Measurements from ENCODE around the gene NLRP1.

DNA sequence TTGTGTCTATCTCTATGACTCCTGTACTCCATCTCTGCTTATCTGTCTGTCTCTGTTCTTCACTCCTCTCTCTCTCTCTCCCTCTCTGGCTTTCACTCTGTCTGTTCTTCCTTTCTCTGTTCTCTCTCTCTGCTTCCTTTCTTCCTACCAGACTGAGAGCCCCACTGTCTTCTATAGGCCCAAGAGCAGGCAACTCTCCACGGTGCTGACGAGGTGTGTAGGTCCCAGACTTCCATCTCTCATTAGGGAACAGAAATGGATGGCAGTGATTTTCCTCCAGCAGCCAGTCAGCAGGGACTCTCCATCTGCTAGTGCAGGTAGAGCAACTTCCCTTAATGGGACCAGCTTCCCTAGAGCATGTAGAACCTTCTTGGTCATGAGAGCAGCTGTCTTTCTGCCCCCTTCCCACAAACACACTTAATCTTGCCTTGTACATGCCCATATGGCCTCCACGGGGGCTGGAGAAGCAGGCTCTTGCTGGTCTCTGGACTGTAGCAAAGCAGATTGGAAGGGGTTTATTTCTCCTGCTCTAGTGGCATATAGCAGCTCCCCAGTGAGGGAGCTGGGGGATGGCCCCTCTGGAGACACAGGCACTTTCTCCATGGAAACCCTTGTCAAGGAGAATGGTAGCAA lies 47.8 kb upstream of the NLRP1 start:
- TF ChIP-seq, protein P1, sequence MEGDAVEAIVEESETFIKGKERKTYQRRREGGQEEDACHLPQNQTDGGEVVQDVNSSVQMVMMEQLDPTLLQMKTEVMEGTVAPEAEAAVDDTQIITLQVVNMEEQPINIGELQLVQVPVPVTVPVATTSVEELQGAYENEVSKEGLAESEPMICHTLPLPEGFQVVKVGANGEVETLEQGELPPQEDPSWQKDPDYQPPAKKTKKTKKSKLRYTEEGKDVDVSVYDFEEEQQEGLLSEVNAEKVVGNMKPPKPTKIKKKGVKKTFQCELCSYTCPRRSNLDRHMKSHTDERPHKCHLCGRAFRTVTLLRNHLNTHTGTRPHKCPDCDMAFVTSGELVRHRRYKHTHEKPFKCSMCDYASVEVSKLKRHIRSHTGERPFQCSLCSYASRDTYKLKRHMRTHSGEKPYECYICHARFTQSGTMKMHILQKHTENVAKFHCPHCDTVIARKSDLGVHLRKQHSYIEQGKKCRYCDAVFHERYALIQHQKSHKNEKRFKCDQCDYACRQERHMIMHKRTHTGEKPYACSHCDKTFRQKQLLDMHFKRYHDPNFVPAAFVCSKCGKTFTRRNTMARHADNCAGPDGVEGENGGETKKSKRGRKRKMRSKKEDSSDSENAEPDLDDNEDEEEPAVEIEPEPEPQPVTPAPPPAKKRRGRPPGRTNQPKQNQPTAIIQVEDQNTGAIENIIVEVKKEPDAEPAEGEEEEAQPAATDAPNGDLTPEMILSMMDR (IDR thresholded peaks at IDR 0.05) = no peak
- TF ChIP-seq POLR2AphosphoS5 (IDR thresholded peaks at IDR 0.05) = no peak
- no peak for TF ChIP-seq POLR2A (IDR thresholded peaks at IDR 0.05; ENCODE audit: low read depth)
